HG03097 (cell line): Measurements from ENCODE around the gene CAMTA1.

ENCODE experiments used
- ATAC-seq: cut with Tn5 transposase; IDR thresholded peaks from one replicate; pipeline ENCODE4 v1.9.1; 2021; ENCODE audit not compliant: unreplicated experiment, low FRiP score

Gene CAMTA1

GRCh38 chr1:6871300-6871972, 86.2 kb downstream of the CAMTA1 start:
- no peak for ATAC-seq

GRCh38 chr1:6872573-6873261, 87.5 kb downstream of the CAMTA1 start:
- ATAC-seq, result no peak

GRCh38 chr1:6873298-6874015, 88.2 kb downstream of the CAMTA1 start:
- ATAC-seq, result no peak

GRCh38 chr1:6874298-6874697, 89.0 kb downstream of the CAMTA1 start:
- no peak for ATAC-seq

- no peak for ATAC-seq
Measured at GRCh38 chr1:6880951-6881690, 95.9 kb downstream of the CAMTA1 start.

GRCh38 chr1:6882414-6882813, 97.2 kb downstream of the CAMTA1 start:
- no peak for ATAC-seq

- no peak for ATAC-seq
Measured at GRCh38 chr1:6884652-6885153, 99.4 kb downstream of the CAMTA1 start.

- no peak for ATAC-seq
Measured at GRCh38 chr1:6885426-6885825, 100.2 kb downstream of the CAMTA1 start.

- ATAC-seq, result no peak
Measured at GRCh38 chr1:6886523-6886922, 101.3 kb downstream of the CAMTA1 start.

GRCh38 chr1:6888268-6888667, 103.0 kb downstream of the CAMTA1 start:
- no peak for ATAC-seq

GRCh38 chr1:6888870-6889269, 103.6 kb downstream of the CAMTA1 start:
- no peak for ATAC-seq

- ATAC-seq, result no peak
Measured at GRCh38 chr1:6889875-6890480, 104.7 kb downstream of the CAMTA1 start.

- no peak for ATAC-seq
Measured at GRCh38 chr1:6890686-6891085, 105.4 kb downstream of the CAMTA1 start.

GRCh38 chr1:6891781-6892579, 106.7 kb downstream of the CAMTA1 start:
- ATAC-seq, result no peak

- no peak for ATAC-seq
Measured at GRCh38 chr1:6893388-6893787, 108.1 kb downstream of the CAMTA1 start.

- no peak for ATAC-seq
Measured at GRCh38 chr1:6897138-6897537, 111.9 kb downstream of the CAMTA1 start.

- ATAC-seq, result no peak
Measured at GRCh38 chr1:6898974-6899539, 113.8 kb downstream of the CAMTA1 start.

- ATAC-seq, result no peak
Measured at GRCh38 chr1:6899621-6900020, 114.4 kb downstream of the CAMTA1 start.

GRCh38 chr1:6902153-6902552, 116.9 kb downstream of the CAMTA1 start:
- no peak for ATAC-seq
